WTC11 (cell line): ENCODE results near the gene SPATA3. TPM values are rescaled to one million over a fixed set of nuclear protein-coding genes. Genes with fewer than 3 reads are reported as not detected.
A peak's percentile ranks its signal among the peaks of the same experiment; 100 is the strongest.

Experiments used
- ATAC-seq: fragments of 200-7000 bp; cut with Tn5 transposase; 2 replicates; pipeline ENCODE4 v1.10.0; 2021; ENCODE audit warnings: mild to moderate bottlenecking, moderate library complexity
- CTCF ChIA-PET: fragments of 300-600 bp; sonication (Branson Sonifier 250); formaldehyde crosslinking; loops from one replicate; lab custom pipeline; 2021; ENCODE audit warnings: antibody characterized with exemption; lab: Charles Lee
- POLR2A ChIA-PET: fragments of 350-600 bp; sonication (Branson Sonifier 250); formaldehyde crosslinking; loops from one replicate; lab custom pipeline; 2021; ENCODE audit warnings: antibody characterized with exemption; lab: Charles Lee
- DNase-seq: peaks from one replicate; pipeline ENCODE4 v3.0.0; 2021; ENCODE audit warnings: low spot score
- H3K27ac Mint-ChIP-seq: 2 replicates; pipeline ENCODE4 v1.8.0; 2021; ENCODE audit warnings: mixed read lengths
- H3K27me3 Mint-ChIP-seq: 2 replicates; pipeline ENCODE4 v1.8.0; 2021; ENCODE audit warnings: low read depth, mild to moderate bottlenecking, moderate library complexity, mixed read lengths
- H3K36me3 Mint-ChIP-seq: 2 replicates; pipeline ENCODE4 v1.8.0; 2021; ENCODE audit warnings: mixed read lengths
- H3K4me1 Mint-ChIP-seq: 2 replicates; pipeline ENCODE4 v1.8.0; 2022; ENCODE audit warnings: mixed read lengths
- H3K4me3 Mint-ChIP-seq: 2 replicates; pipeline ENCODE4 v1.8.0; 2021; ENCODE audit warnings: mild to moderate bottlenecking, moderate library complexity, mixed read lengths
- H3K9me3 Mint-ChIP-seq: 2 replicates; pipeline ENCODE4 v1.8.0; 2021; ENCODE audit warnings: mixed read lengths
- ATF3 ChIP-seq: sonication (generic); formaldehyde crosslinking; conservative IDR thresholded peaks from 2 replicates; pipeline ENCODE4 v1.8.1; 2022; ENCODE audit warnings: mild to moderate bottlenecking, missing genetic modification reagents
- CDX4 ChIP-seq: fragments of 250-450 bp; sonication (Bioruptor Pico); IDR thresholded peaks from 2 replicates; pipeline ENCODE4 v1.9.0; 2021; ENCODE audit warnings: moderate library complexity, mild to moderate bottlenecking, inconsistent platforms, borderline replicate concordance
- ERG ChIP-seq: fragments of 250-450 bp; sonication (Bioruptor Pico); IDR thresholded peaks from 2 replicates; pipeline ENCODE4 v1.8.0; 2021; ENCODE audit warnings: mild to moderate bottlenecking
- FOXP4 ChIP-seq: sonication (generic); formaldehyde crosslinking; IDR thresholded peaks from 2 replicates; pipeline ENCODE4 v1.8.0; 2022; ENCODE audit warnings: mild to moderate bottlenecking, missing genetic modification reagents
- GRHL2 ChIP-seq: fragments of 250-450 bp; sonication (Bioruptor Pico); IDR thresholded peaks from 2 replicates; pipeline ENCODE4 v1.8.0; 2022; ENCODE audit warnings: mild to moderate bottlenecking, moderate library complexity; ENCODE audit not compliant: insufficient replicate concordance, severe bottlenecking
- MAX ChIP-seq: sonication (generic); formaldehyde crosslinking; IDR thresholded peaks from 2 replicates; pipeline ENCODE4 v1.8.0; 2022; ENCODE audit warnings: mild to moderate bottlenecking, missing genetic modification reagents
- NR1H2 ChIP-seq: sonication (generic); formaldehyde crosslinking; IDR thresholded peaks from 2 replicates; pipeline ENCODE4 v1.9.0; 2021; ENCODE audit warnings: mild to moderate bottlenecking, moderate library complexity, missing genetic modification reagents
- NR3C1 ChIP-seq: sonication (generic); formaldehyde crosslinking; conservative IDR thresholded peaks from 2 replicates; pipeline ENCODE4 v1.8.1; 2023; ENCODE audit warnings: low read depth, mild to moderate bottlenecking, missing genetic modification reagents
- PREB ChIP-seq: sonication (generic); formaldehyde crosslinking; IDR thresholded peaks from 2 replicates; pipeline ENCODE4 v1.8.1; 2022; ENCODE audit warnings: mild to moderate bottlenecking, missing genetic modification reagents, moderate library complexity, borderline replicate concordance
- USF2 ChIP-seq: sonication (generic); formaldehyde crosslinking; IDR thresholded peaks from 2 replicates; pipeline ENCODE4 v1.8.1; 2023; ENCODE audit warnings: mild to moderate bottlenecking, missing genetic modification reagents, moderate library complexity
- ZMAT4 ChIP-seq: fragments of 250-450 bp; sonication (Bioruptor Pico); IDR thresholded peaks from 2 replicates; pipeline ENCODE4 v1.9.0; 2021; ENCODE audit warnings: mild to moderate bottlenecking
- ZNF138 ChIP-seq: sonication (generic); formaldehyde crosslinking; conservative IDR thresholded peaks from 2 replicates; pipeline ENCODE4 v1.8.1; 2022; ENCODE audit warnings: mild to moderate bottlenecking, moderate library complexity, missing genetic modification reagents
- ZNF416 ChIP-seq: fragments of 250-450 bp; sonication (Bioruptor Pico); IDR thresholded peaks from 2 replicates; pipeline ENCODE4 v1.9.0; 2021; ENCODE audit warnings: mild to moderate bottlenecking, inconsistent platforms
- ZNF512 ChIP-seq: sonication (generic); formaldehyde crosslinking; IDR thresholded peaks from 2 replicates; pipeline ENCODE4 v1.8.1; 2022; ENCODE audit warnings: missing genetic modification reagents, borderline replicate concordance
- ZSCAN18 ChIP-seq: fragments of 250-450 bp; sonication (Bioruptor Pico); IDR thresholded peaks from 2 replicates; pipeline ENCODE4 v2.1.2; 2022; ENCODE audit warnings: mild to moderate bottlenecking, moderate library complexity
- total RNA-seq: library from RNA; stranded (reverse); gene quantifications from 3 replicates; pipeline ENCODE4 v1.2.3, GENCODE V29; 2021

The SPATA3 gene
- total RNA-seq, 1 experiment from 2014 or later: not detected

- peaks cover 3% of the 10 kb centered on the region for H3K27me3 Mint-ChIP-seq
- DNase-seq (no peak), ATAC-seq (peak; percentile 36; the same call in 1 of the 2 replicates)
- no peak overlapping the region for H3K4me3 Mint-ChIP-seq
- H3K27ac Mint-ChIP-seq: no peak overlapping the region
- POLR2A ChIA-PET: no interaction called here
- peaks cover 11% of the 10 kb centered on the region for H3K36me3 Mint-ChIP-seq
- H3K4me1 Mint-ChIP-seq: peaks cover 5% of the 10 kb centered on the region; the same call in 1 of the 2 replicates
- peaks cover 14% of the 10 kb centered on the region for H3K9me3 Mint-ChIP-seq
- CTCF ChIA-PET: interaction anchor here (1.2 to 1.4 kb wide), 3 partner anchors 9 to 95 kb away, joined by 3 to 6 read pairs (median 4); no protein-coding TSS in a partner anchor
- TF ChIP-seq ZSCAN18 (CRISPR knock-in tag) (no peak), ZNF138 (CRISPR knock-in tag) (no peak), MAX (CRISPR knock-in tag) (no peak), ZMAT4 (CRISPR knock-in tag) (no peak), ZNF512 (CRISPR knock-in tag) (no peak), PREB (CRISPR knock-in tag) (no peak), CDX4 (CRISPR knock-in tag) (no peak), NR3C1 (CRISPR knock-in tag) (no peak), NR1H2 (CRISPR knock-in tag) (no peak), ERG (CRISPR knock-in tag) (no peak), ZNF416 (CRISPR knock-in tag) (no peak), FOXP4 (CRISPR knock-in tag) (no peak), ATF3 (CRISPR knock-in tag) (no peak), USF2 (CRISPR knock-in tag) (no peak), GRHL2 (CRISPR knock-in tag) (no peak)
These were observed 13.5 kb downstream of the SPATA3 start for GRCh38 chr2:231009236-231009919.
